ENCODE measurements around the gene MRTO4.
"Not testable (repeated sequence)": the region's sequence is repeated elsewhere in the genome, so short reads cannot be mapped to it uniquely, and the experiment has no call there.

GRCh38 chr1:19231736-19232523, 19.7 kb upstream of the MRTO4 start:
- TF ChIP-seq, protein P1, sequence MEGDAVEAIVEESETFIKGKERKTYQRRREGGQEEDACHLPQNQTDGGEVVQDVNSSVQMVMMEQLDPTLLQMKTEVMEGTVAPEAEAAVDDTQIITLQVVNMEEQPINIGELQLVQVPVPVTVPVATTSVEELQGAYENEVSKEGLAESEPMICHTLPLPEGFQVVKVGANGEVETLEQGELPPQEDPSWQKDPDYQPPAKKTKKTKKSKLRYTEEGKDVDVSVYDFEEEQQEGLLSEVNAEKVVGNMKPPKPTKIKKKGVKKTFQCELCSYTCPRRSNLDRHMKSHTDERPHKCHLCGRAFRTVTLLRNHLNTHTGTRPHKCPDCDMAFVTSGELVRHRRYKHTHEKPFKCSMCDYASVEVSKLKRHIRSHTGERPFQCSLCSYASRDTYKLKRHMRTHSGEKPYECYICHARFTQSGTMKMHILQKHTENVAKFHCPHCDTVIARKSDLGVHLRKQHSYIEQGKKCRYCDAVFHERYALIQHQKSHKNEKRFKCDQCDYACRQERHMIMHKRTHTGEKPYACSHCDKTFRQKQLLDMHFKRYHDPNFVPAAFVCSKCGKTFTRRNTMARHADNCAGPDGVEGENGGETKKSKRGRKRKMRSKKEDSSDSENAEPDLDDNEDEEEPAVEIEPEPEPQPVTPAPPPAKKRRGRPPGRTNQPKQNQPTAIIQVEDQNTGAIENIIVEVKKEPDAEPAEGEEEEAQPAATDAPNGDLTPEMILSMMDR (conservative IDR thresholded peaks at IDR 0.05; ENCODE audit: low read depth, low read length): not testable (repeated sequence)
- TF ChIP-seq EZH2 (IDR thresholded peaks at IDR 0.05; ENCODE audit: low read length, unreplicated experiment): not testable (repeated sequence)

All from PC-3 (cell line).